ENCODE measurements around the gene XPO4.
"Not testable (repeated sequence)": the region's sequence is repeated elsewhere in the genome, so short reads cannot be mapped to it uniquely, and the experiment has no call there.

Gene XPO4

GRCh38 chr13:20902438-20903163, at the start of gene XPO4:
Gene XPO4 (minus strand): TSS chr13:20902746. CDS start chr13:20902738, 8 bp downstream.
- DNase-seq = peak; percentile 94

DNA sequence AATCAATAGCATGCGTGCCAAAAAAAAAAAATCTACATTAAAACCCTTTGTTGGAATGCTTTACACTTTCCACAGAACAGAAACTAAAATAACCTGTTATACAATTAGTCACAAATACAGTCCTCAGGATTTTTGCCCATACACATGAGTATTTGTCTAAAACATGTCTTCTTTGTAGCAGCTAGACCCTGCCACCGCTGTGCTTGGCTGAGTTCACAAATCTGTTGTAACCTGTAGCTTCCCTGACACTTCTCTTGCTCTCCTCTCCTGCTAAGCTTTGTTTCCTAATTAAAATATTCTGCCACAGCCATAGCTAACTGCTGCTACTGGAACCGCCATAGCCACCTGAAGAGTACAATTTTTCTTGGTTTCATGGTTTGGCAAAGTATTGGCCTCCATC, 45.5 kb upstream of the XPO4 start:
- DNase-seq = not testable (repeated sequence)

- peak; percentile 90 for DNase-seq
Measured at GRCh38 chr13:20945952-20946383, 43.4 kb upstream of the XPO4 start.

DNA sequence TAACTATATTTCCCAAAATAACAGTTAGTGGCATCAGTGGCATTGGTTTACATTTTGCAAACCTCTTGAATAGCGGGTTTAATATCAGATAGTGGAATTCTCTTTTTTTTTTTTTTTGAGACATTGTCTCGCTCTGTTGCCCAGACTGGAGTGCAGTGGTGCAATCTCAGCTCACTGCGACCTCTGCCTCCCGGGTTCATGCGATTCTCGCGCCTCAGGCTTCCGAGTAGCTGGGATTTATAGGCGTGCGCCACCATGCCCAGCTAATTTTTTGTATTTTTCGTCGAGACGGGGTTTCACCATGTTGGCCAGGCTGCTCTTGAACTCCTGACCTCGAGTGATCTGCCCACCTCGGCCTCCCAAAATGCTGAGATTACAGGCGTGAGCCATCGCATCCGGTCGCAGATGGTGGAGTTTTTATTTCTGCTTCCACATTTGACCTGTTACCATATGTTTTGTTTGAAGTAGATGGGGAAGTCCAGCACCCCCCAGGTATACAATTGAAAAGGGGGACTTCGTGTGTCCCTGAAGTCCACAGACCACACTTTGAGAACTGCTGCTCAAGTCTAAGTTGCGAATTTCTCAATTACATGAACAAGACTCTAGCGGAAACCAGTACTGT, 40.5 kb upstream of the XPO4 start:
- DNase-seq = no peak

GRCh38 chr13:20940511-20940910, 38.0 kb upstream of the XPO4 start:
- not testable (repeated sequence) for DNase-seq

- DNase-seq = no peak
Measured at GRCh38 chr13:20940083-20940482, 37.5 kb upstream of the XPO4 start.

DNA sequence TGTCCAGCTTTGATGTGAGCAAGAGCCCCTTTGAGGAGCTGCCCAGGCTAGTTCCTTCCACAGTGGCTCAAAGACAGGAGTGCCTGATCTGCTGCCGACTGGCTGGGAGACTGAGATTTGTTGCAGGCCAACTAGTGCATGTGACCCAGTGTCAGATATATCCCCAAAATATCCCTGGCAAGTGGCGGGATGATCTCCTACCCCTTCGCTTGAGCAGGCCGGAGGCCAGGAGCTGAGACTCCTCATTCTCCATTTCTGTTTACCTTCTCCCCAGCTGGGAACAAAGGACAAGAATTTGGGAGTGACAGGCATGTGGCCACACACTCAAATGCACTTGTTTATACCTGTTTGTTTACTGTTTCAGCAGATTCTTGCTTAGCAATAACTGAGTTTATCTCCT, 37.1 kb upstream of the XPO4 start:
- no peak for DNase-seq

DNA sequence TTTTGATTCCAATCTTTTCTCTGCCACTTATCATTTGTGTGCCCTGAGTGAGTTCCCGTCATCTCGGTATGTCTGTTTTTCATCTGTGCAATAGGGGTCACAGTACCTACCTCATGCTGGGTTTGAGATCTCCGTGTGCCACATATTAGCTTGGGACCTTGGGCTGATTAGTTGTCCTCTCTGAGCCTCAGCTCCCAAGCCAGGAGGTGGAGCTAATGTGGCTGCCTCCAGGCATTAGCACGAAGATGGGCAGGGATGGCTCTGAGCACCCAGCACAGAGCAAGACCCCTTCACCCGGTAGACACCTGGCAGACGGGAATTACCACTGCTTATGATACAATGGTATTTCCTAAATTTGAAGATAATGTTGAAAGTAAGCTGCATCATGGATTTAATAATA, 35.8 kb upstream of the XPO4 start:
- no peak for DNase-seq

GRCh38 chr13:20927596-20928257, 25.2 kb upstream of the XPO4 start:
- peak; percentile 32 for DNase-seq

GRCh38 chr13:20925395-20925790, 22.8 kb upstream of the XPO4 start:
- not testable (repeated sequence) for DNase-seq

DNA sequence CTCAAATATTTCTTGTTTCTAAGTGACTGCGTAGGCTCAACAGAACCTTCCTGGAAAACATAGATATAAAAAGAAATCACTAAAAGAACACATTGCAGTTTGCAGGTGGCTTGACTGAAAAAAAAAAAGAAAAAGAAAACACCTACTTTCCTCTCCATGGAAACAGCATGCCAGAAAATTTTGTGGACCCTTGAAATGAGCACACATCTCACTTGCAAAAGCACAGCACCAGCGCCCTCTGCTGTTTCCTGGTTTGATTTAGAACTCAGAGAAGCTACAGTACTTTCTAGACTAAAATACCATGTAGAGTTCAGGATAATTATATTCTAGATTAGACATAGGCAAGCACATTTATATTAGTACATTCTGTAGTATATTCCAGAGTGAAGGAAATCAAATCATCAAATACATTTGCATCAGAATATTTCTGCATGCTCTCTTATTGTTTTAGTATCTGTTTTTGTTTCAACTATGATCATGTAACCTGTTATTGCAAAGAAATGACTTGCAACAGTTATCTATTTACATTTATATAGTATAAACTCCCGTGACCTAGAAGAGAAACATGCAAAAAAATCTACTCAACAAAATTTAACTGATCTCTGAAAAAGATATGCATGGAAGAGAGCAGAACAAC, 22.3 kb upstream of the XPO4 start:
- peak; percentile 92 for DNase-seq

- peak; percentile 20 for DNase-seq
Measured at GRCh38 chr13:20923272-20923671, 20.7 kb upstream of the XPO4 start.

- DNase-seq = no peak
Measured at GRCh38 chr13:20921572-20921971, 19.0 kb upstream of the XPO4 start.

- not testable (repeated sequence) for DNase-seq
Measured at GRCh38 chr13:20915676-20916075, 13.1 kb upstream of the XPO4 start.

DNA sequence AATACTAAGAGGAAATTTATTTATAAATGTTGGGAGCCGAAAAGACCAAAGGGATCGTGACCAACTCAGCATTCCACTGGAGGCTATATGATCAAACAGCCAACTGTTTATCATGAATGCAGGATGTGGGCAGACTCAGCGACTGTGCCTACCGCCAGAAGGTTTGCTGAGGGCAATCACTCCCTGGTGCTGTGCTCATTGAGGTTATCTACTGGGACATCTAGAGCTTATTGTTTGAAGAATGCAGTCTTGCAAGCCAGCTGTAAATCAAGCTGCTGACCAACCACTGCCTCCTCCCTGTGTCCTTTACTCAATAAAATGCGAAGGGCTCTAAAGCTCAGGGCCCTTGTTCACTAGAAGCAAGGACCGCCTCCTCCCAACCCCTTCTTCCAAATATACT, 8.5 kb upstream of the XPO4 start:
- DNase-seq = no peak

GRCh38 chr13:20908714-20909497, 6.4 kb upstream of the XPO4 start:
- no peak for DNase-seq

- DNase-seq = no peak
Measured at GRCh38 chr13:20904908-20905307, 2.4 kb upstream of the XPO4 start.

DNA sequence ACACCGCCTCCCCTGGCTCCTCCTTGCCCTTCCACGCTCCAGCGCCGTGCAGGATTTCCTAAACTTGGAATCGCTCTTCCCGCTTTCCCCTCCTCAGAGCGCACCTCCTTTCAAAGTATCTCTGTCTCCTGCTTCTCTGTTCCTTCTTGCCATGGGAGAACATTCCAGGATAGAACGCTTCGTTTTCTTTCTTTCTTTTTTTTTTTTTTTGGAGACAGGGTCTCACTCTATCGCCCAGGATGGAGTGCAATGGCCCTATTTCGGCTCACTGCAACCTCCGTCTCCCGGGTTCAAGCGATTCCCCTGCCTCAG, 574 bp upstream of the XPO4 start:
- no peak for DNase-seq

DNA sequence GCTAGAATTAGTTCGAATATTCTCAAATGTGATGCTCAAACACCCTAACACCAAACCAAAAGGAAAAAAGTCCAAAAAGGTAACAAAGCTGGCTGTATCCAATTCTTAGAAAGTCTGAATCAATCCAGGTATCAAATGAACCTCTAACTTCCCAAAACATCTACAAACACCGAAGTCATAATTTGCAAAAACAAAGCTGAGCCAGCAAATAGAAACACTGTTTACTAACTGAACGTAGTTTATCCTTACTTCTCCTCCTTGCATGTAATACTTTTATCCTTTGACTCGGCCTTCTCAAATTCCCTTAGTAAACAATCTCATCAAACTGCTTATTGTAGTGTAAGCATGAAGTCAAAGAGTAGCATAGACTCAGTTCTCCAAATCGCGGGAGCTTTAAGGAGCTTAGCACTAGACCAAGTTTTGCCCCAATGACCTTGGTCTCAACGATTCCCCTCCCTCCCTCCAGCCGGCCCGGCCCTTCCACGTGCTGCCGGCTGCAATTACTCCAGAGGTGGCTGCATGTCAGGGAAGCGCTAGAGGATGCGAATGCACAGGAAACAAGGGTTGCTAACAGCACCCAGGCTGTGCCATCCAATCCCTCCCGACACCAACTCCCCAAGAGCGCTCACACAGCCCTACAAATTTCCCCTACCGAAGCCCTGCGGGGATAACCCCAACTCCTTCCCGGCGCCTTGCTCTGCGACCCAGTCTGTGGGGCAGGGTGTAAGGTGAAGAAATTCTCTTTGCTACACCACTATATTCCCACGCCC, 693 bp downstream of the XPO4 start:
- peak; percentile 79 for DNase-seq

DNA sequence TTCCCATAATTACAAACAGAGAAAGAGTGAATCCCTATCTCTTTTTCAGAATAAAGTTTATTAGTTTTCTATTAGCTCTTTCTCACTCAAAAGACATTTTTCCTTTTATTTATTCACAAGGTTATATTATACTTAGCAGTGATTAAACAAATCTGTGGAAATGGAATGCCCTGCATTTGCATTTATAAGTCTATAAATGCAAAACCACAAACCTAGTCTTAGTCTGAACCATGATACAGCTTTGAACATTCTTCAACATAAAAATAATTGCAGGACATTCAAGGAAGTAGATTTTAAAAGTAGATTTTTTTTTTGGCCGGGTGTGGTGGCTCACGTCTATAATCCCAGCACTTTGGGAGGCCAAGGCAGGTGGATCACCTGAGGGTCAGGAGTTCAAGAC, 8.3 kb downstream of the XPO4 start:
- DNase-seq = no peak

DNA sequence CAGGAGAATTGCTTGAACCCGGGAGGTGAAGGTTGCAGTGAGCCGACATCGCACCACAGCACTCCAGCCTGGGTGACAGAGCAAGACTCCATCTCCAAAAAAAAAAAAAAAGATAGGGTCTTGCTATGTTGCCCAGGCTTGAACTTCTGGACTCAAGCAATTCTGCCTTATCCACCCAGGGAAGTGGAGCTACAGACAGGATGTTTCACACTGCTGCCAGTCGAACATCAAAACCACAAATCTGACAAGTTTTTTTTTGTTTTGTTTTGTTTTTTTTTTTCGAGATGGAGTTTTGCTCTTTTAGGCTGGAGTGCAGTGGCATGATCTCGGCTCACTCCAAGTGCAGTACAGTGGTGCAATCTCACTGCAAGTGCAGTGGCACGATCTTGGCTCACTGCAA, 10.8 kb downstream of the XPO4 start:
- DNase-seq = peak; percentile 35

- peak; percentile 73 for DNase-seq
Measured at GRCh38 chr13:20891034-20891433, 11.5 kb downstream of the XPO4 start.
